Activated CD8-positive, alpha-beta memory T cell treated with anti-CD3 and anti-CD28 coated beads for 24 hours (primary cell): ENCODE measurements around the gene DYNLL1.
"Not testable (repeated sequence)": the region's sequence is repeated elsewhere in the genome, so short reads cannot be mapped to it uniquely, and the experiment has no call there.

Source experiments
- DNase-seq: peaks from one replicate; pipeline ENCODE4 v3.0.0-alpha.2; 2020

The DYNLL1 gene

GRCh38 chr12:120495731-120496412, at the start of gene DYNLL1:
Gene DYNLL1, plus strand, starts transcription at chr12:120496113. Its CDS starts 309 bp downstream, at chr12:120496422.
- DNase-seq, result peak; percentile 100

DNA sequence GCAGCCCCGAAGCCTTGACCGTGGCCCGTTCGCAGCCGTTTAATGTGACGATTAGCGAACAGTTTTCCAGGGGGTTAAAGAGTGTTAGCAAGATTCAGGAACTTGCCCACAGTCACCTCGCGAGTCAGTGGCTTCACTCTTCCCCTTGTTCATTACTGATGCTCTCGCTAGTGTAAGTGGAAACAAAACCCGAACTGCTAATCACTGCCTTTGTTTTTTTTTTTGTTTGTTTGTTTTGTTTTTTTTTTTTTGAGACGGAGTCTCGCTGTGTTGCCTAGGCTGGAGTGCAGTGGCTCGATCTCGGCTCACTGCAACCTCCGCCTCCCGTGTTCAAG, 49.1 kb upstream of the DYNLL1 start:
- DNase-seq, result not testable (repeated sequence)

DNA sequence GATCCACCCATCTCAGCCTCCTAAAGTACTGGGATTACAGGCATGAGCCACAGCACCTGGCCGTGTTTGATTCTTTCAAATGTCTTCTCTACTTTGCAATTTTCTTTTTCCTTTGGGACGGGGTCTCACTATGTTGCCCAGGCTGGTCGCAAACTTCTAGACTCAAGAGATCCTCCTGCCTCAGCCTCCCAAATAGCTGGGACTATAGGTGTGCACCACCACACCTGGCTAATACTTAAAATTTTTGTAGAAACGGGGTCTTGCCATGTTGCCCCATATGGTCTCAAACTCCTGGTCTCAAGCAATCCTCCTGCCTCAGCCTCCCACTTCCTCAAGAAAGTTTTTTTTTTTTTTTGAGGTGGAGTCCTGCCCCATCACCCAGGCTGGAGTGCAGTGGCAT, 47.9 kb upstream of the DYNLL1 start:
- no peak for DNase-seq

DNA sequence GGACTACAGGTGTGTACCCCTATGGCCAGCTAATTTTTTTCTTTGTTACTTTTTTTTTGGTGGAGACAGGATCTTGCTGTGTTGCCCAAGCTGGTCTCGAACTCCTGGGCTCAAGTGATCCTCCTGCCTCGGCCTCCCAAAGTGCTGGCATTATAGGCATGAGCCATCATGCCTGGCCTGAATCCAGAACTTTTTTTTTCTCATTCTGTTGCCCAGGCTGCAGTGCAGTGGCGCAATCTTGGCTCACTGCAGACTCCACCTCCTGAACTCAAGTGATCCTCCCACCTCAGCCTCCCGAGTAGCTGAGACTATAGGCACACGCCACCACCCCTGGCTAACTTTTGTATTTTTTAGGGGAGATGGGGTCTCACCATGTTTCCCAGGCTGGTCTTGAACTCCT, 43.4 kb upstream of the DYNLL1 start:
- DNase-seq, result not testable (repeated sequence)

- DNase-seq, result no peak
These were observed 42.7 kb upstream of the DYNLL1 start for GRCh38 chr12:120453060-120453750.

- no peak for DNase-seq
These were observed 41.9 kb upstream of the DYNLL1 start for GRCh38 chr12:120453977-120454376.

DNA sequence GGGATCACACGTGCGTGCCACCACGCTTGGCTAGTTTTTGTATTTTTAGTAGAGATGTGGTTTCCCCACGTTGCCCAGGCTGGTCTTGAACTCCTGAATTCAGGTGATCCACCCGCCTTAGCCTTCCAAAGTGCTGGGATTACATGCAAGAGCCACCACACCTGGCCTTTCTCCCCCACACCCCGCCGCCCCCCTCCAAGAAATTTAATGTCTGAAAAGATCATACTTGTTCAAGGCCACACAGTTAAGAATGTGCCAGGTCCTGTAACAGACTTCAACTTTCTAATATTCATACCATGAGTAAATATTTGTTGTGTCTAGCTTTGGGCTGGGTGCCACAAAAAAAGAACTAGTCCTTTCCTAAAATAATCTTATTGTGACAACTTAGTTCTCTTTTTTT, 40.6 kb upstream of the DYNLL1 start:
- DNase-seq, result no peak

DNA sequence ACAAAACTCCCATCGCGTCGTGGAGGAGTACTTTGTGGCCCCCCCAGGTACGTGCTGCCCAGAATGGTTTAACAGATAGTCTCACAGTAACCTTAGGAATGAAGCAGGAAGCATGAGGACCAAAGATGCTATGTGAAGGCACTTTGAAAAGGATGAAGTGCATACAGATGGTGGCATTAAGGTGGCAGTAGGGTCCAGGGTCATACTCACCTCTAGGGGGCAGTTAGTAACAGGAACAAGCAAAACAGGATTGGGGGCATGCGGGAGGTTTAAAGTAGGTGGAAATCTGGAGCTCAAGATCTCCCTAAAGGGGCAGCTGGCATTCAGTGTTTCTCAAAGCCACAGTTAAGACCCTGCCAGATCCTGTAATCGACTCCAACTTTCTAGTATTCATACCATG, 38.8 kb upstream of the DYNLL1 start:
- DNase-seq, result no peak

GRCh38 chr12:120460157-120460556, 35.8 kb upstream of the DYNLL1 start:
- DNase-seq, result no peak

DNA sequence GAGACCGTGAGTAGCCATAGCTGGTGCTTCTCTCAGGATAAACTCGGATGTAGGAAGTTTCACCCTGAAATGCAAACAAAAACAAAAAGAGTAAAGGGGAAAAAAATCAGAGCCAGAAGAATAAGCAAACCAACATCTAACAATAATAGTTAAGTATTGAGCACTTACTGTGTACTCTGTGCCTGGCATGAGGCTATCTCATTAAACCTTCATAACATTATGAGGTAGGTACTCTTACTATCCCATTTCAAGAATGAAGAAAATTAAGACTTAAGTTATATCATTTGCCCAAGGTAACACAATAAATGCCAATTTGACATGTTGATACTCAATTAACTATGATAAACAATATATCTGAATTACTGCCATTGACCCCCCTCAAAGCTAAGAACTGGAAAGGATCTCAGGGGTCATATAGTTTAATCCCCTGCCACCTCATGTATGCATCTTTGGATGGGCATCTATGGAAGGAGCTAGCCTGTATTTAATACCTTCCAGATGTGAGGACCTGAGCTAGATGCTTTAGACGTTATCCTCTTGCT, 33.7 kb upstream of the DYNLL1 start:
- no peak for DNase-seq

GRCh38 chr12:120463712-120464111, 32.2 kb upstream of the DYNLL1 start:
- DNase-seq, result no peak

GRCh38 chr12:120465756-120466155, 30.2 kb upstream of the DYNLL1 start:
- no peak for DNase-seq

DNA sequence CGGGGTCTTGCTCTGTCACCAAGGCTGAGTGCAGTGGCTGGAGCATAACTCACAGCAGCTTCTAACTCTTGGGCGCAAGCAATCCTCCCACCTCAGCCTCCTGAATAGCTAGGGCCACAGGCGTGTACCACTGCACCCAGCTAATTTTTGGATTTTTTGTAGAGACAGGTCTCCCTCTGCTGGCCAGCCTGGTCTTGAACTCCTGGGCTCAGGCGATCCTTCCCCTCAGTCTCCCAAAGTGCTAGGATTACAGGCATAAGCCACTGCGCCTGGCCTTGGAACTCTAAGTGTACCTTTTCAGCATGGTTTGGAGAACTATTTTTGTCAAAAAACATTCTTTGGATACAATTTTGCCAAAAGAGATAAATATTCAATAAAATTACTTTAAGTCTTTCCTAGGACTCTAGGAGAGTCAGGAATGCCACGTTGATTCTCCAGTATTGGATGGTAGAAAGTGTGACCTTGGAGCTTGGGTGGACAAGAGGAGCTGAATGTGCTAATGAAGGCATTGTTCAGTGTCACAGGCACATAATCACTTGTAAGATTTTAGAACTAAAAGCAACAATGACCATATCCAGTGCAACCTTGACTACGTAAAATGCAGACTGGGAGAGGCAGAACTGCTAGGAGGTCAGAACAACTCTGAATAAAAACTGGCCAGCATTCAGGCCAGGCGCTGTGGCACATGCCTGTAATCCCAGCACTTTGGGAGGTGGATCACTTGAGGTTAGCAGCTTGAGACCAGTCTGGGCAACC, 29.2 kb upstream of the DYNLL1 start:
- peak; percentile 72 for DNase-seq

GRCh38 chr12:120467439-120467838, 28.5 kb upstream of the DYNLL1 start:
- DNase-seq, result no peak

- peak; percentile 62 for DNase-seq
These were observed 27.5 kb upstream of the DYNLL1 start for GRCh38 chr12:120468325-120468820.

DNA sequence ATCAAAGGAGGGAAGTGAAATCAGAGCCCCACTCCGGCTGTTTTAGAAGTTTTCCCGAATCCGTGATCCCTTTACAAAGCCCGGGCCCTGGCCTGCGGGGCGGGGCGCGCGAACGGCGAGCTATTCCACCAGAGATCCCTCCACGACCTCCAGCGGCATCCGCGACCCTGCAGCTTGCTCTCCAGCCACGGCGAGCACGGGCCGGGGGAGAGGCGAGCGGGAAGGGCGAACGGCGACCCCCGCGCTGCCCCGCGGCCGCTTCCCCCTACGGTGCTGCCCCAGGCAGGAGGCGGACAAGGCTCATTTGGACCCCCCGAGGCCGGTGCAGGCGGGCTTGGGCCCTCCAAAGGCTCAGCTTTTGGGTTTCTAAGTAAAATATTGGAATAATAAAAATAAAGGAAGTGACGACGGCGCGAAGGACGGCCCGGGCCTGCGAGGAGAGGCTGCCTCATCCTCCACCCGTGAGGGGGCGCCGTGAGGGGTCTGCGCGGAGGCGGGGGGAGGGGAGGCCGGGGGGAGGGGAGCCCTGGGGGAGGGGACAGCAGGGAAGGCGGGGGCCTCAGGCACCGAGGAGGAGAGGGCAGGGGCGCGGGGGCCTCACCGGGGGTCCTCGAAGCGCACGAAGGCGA, 27.0 kb upstream of the DYNLL1 start:
- no peak for DNase-seq

GRCh38 chr12:120469450-120470149, 26.3 kb upstream of the DYNLL1 start, which contains the start of gene SRSF9:
Gene SRSF9, minus strand, starts transcription at chr12:120469748. Its CDS starts 139 bp downstream, at chr12:120469609.
- peak; percentile 98 for DNase-seq

DNA sequence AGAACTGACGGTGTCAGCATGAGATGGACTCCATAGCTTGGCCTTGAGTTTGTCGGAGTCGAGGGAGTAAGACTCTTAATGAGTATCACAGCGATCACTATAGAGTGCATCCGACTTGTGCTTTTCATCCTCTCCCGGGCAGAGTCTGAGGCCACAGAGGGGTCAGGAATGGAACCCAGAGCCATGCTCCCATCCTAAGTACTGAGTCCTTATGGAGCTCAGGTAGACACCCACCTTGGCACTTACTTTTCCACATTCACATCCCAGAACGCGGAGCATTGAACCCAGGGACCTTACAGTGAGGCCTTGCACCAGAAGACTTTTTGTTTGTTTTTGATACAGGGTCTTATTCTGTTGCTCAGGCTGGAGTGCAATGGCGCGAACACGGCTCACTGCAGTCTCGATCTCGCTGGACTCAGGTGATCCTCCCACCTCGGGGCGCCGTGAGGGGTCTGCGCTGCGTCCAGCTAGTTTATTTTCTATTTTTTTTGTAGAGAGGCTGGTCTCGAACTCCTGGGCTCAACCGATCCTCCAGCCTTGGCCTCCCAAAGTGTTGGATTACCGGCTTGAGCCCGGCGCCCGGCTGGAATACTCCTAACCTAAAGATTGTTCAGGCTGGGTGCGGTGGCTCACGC, 25.6 kb upstream of the DYNLL1 start:
- DNase-seq, result no peak

- no peak for DNase-seq
These were observed 23.4 kb upstream of the DYNLL1 start for GRCh38 chr12:120472521-120472920.

DNA sequence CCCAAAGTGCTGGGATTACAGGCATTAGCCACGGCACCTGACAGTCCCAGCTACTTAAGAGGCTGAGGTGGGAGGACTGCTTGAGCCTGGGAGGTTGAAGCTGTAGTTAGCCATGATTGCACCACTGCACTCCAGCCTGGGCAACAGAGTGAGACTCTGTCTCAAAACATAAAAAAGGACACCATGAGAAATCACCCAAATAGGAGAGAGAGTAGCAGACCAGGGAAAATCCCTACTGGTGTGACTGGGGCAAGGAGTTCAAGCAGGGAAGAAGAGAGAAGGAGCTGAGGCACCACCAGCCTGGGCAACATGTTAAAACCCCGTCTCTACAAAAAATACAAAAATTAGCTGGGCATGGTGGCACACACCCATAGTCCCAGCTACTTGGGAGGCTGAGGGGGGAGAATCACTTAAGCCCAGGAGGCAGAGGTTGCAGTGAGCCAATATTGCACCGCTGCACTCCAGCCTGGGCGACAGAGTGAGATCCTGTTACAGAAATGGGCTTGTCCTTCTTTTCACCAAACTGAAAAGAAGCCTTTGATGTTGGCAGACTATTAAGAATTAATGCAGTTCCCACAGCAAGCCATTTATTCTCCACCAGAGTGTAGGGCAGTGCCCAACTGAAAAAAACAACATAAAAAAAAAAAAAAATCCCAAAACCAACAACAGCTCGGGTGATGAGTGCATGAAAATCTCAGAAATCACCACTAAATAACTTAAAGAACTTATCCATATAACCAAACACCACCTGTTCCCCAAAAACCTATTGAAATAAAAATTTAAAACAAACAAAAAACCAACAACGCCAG, 21.9 kb upstream of the DYNLL1 start:
- no peak for DNase-seq

DNA sequence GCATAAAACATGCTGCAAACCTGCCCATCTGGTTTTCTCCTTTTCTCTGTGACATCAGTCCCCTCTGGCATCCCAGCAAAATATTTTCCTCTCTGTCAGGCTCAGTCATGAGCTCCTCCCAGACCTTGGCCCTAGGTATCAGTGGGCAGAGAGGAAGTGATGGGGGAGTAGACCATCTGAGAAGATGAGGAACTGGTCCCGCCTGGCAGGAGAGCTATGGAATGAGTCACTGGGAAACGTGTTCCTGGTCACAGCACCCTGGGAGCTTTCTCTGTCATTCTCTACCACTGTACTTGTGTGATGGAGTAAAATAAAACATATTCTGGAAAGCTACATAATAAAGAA, 21.3 kb upstream of the DYNLL1 start:
- DNase-seq, result no peak
